ENCODE results near the gene MLXIP.

The MLXIP gene

DNA sequence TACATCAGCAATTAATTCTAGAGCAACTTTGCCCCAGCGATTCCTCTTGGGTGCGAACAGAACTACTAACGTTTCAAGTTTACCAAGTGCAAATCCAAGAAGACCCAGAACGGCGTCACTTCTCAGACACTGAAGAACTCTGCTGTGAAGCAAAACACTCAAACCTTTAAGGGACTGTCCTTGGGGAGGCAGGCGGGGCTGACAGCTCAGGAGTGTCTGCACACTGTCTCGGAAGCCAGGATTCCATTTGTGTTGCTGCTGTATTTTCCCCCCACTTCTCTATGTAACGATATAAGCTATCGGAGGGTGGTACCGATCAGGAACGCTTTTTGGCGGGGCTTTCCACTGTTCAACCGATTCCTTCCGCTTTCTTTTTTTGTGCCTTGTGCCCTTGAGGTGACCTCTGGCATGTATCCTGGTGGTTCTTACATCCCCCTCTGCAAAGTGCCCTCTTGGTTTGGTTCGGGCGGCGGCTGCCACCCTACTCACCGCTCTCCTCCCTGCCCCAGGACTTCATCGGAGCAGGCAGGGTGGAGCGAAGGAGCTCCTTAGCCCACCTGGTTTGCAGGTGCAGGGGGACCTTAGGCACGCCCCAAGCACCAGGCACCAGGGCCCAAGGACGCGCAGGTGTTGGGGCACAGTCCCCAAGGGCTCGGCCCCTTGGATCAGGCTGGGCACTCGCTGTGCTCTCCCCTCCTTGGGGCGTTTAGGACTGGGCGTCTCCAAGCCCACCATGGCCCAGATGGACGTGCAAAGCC lies 19.2 kb upstream of the MLXIP start:
- no peak for DNase-seq (ENCODE audit: low read depth, low spot score)
- H3K36me3 ChIP-seq (ENCODE audit: insufficient read depth, low read length), result peaks cover 59% of the 10 kb centered on the region
- H3K4me3 ChIP-seq, result no peak overlapping the region
- H3K27ac ChIP-seq, result peak overlapping the region; percentile 60; the same call in 1 of the 2 replicates
- H3K9ac ChIP-seq (ENCODE audit: insufficient read length), result no peak overlapping the region
- no peaks in the 10 kb centered on the region for H3K9me3 ChIP-seq (ENCODE audit: low read depth, low read length)
- no peak for TF ChIP-seq FOXP2 (optimal IDR thresholded peaks at IDR 0.05; ENCODE audit: control extremely low read depth, extremely low read length, insufficient read depth)
- no peak for TF ChIP-seq POLR2AphosphoS5 (IDR thresholded peaks at IDR 0.05; ENCODE audit: borderline replicate concordance, low read depth, low read length)
- TF ChIP-seq EZH2 (IDR thresholded peaks at IDR 0.05), result no peak

DNA sequence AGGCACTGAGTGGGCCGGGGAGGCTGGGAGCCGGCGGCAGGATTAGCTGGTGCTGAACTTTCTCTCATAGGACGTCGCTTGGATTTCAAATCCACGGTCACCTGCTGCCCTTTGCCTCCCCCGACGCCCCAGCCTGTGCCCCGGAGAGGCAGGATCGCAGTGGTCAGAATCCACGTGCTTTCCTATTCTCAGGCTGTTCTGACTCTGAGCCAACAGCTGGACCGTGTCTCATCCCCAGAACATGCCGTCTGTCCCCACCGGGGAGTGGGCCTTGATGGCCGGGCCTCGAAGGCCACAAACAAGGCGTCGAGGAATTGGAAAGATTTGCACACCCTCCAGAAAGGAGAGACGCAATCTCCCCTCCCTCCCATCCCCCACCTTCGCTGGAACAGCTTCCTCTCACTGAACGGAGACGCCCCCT lies 18.5 kb upstream of the MLXIP start:
- DNase-seq (ENCODE audit: low read depth, low spot score), result no peak
- Histone ChIP-seq H3K27ac (peak overlapping the region; percentile 67; the same call in 1 of the 2 replicates), H3K9me3 (ENCODE audit: low read depth, low read length) (no peaks in the 10 kb centered on the region), H3K9ac (ENCODE audit: insufficient read length) (no peak overlapping the region), H3K36me3 (ENCODE audit: insufficient read depth, low read length) (peaks cover 52% of the 10 kb centered on the region), H3K4me3 (no peak overlapping the region)
- TF ChIP-seq FOXP2 (optimal IDR thresholded peaks at IDR 0.05; ENCODE audit: control extremely low read depth, extremely low read length, insufficient read depth) (no peak), EZH2 (IDR thresholded peaks at IDR 0.05) (no peak), POLR2AphosphoS5 (IDR thresholded peaks at IDR 0.05; ENCODE audit: borderline replicate concordance, low read depth, low read length) (no peak)

DNA sequence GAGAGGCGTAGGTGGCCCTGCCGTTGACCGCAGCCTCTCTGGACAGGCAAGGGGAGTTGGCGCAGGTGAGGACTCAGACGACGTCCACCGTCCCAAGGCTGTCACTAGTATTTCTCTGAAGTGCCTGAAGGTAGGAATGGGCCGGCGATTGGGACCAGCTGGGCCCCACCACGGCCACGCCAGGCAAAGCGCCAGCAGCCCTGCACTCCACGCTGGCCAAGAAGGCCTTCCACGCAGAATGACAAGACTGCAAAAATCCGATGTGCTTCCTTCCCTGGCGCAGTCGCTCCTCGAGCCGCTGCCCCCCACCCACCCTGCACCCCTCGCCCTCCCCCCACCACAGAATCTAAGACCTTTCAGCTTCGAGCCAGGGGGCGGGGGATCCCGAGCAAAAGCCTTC lies 17.3 kb upstream of the MLXIP start:
- TF ChIP-seq EZH2 (IDR thresholded peaks at IDR 0.05) (no peak), FOXP2 (optimal IDR thresholded peaks at IDR 0.05; ENCODE audit: control extremely low read depth, extremely low read length, insufficient read depth) (no peak), POLR2AphosphoS5 (IDR thresholded peaks at IDR 0.05; ENCODE audit: borderline replicate concordance, low read depth, low read length) (no peak)
- Histone ChIP-seq H3K36me3 (ENCODE audit: insufficient read depth, low read length) (peaks cover 40% of the 10 kb centered on the region), H3K4me3 (no peak overlapping the region), H3K27ac (peak overlapping the region; percentile 67), H3K9ac (ENCODE audit: insufficient read length) (no peak overlapping the region), H3K9me3 (ENCODE audit: low read depth, low read length) (no peaks in the 10 kb centered on the region)
- no peak for DNase-seq (ENCODE audit: low read depth, low spot score)

DNA sequence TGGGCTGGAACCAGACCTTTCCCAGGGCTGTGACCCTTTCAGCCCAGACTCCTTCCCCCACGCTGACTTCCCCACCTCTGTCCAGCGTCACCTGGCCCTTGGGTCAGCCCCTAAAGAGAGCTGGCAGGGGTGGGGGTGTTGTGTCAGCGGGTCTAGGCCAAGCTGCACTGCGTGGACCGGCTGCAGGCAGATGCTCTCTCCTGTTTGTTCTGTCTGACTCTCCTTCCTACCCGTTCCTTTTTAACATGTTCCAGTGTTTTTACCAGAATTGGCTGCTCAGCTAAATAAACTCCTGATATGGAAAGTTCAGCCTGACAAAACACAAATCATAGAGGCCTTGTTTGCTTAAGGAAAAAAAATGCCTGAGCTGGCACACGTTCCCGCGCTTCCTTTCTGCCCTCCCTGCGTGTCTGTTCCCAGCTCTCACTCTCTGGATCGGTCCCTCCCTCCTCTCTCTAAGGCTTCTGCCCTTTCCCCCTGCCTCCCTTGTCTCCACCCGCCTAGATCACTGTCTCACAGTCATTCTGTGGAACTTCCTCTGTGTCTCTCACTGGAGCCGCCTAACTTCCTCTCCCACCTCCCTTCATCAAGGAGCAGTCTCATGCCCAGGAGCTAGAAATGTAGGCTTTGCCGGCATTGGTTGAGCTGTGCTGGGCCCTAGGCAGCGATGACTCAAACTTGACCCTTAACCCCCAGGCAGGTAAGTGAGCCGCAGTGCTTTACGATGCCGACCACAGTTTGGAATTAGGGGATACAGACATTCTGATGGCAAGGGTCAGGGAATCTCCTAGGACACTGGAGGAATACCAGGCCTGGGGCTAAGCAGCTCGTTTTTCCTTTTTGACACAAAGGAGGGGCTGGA lies 15.5 kb upstream of the MLXIP start:
- no peak for DNase-seq (ENCODE audit: low read depth, low spot score)
- peak overlapping the region; percentile 21 for H3K9ac ChIP-seq (ENCODE audit: insufficient read length)
- H3K36me3 ChIP-seq (ENCODE audit: insufficient read depth, low read length), result peaks cover 29% of the 10 kb centered on the region
- peak overlapping the region; percentile 75 for H3K27ac ChIP-seq
- no peak overlapping the region for H3K4me3 ChIP-seq
- TF ChIP-seq EZH2 (IDR thresholded peaks at IDR 0.05), result no peak
- no peak for TF ChIP-seq POLR2AphosphoS5 (IDR thresholded peaks at IDR 0.05; ENCODE audit: borderline replicate concordance, low read depth, low read length)
- TF ChIP-seq FOXP2 (optimal IDR thresholded peaks at IDR 0.05; ENCODE audit: control extremely low read depth, extremely low read length, insufficient read depth), result no peak
- no peaks in the 10 kb centered on the region for H3K9me3 ChIP-seq (ENCODE audit: low read depth, low read length)

DNA sequence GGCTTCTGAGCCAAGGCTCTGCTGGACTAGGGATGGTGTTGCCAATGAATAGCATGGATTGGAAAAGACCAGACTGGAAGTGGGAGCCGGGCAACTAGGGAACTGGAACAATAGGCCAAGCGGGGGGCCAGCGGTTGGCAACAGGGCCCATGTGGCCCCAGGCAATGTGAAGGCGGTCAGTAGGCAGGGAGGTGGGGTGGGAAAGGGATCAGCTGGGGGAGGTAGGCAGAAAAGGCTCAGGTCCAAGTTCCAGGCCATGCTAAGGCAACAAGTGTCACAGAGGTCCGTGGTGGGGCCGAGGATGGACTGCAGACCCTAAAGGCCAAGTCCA lies 14.9 kb upstream of the MLXIP start:
- Histone ChIP-seq H3K9ac (ENCODE audit: insufficient read length) (no peak overlapping the region), H3K27ac (peak overlapping the region; percentile 75), H3K4me3 (no peak overlapping the region)

DNA sequence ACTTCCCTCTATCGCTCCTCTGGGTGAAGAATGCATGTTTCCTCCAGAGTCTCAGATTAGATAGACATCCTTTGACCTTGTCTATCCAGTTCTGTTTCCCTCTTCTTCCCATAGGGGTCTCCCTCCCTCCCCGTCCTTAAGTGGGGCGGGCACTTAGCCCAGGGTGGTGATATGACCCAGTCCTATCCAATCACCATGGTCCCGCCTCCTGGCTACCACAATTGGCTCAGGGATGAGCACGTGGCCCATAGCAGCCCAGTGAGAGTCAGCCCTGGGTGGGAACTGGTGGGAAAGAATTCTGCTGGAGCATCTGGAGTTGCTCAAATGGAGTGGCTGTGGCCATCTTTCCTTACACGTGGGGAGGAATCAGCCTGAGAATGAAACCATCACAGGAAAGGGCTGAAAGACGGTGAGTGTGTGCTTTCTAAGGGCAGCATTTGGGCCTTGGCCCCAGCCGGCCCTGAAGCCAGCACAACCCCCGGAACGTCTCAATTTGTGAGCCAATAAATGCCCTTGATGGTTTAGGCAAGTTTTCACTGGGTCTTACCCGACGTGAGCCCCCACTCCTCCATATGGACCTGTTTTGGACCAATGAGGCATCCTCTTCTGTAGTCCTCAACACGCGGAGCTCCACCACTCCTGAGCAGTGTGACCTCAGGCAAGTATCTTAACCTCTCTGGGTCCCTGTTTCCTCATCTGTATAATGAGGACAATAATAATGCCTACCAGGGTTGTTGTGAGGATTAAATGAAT lies 14.4 kb upstream of the MLXIP start:
- Histone ChIP-seq H3K36me3 (ENCODE audit: insufficient read depth, low read length) (peaks cover 21% of the 10 kb centered on the region), H3K9ac (ENCODE audit: insufficient read length) (no peak overlapping the region), H3K4me3 (0 out of 2 replicates have a peak overlapping the region, but pooled peaks have one; percentile 18), H3K27ac (peak overlapping the region; percentile 75; the same call in 1 of the 2 replicates), H3K9me3 (ENCODE audit: low read depth, low read length) (no peaks in the 10 kb centered on the region)
- TF ChIP-seq POLR2AphosphoS5 (IDR thresholded peaks at IDR 0.05; ENCODE audit: borderline replicate concordance, low read depth, low read length), result no peak
- TF ChIP-seq EZH2 (IDR thresholded peaks at IDR 0.05), result no peak
- no peak for TF ChIP-seq FOXP2 (optimal IDR thresholded peaks at IDR 0.05; ENCODE audit: control extremely low read depth, extremely low read length, insufficient read depth)
- peak; percentile 45 for DNase-seq (ENCODE audit: low read depth, low spot score)

More for the DNA sequence above, 14.9 kb upstream of the MLXIP start:
- peaks cover 27% of the 10 kb centered on the region for H3K36me3 ChIP-seq (ENCODE audit: insufficient read depth, low read length)
- TF ChIP-seq EZH2 (IDR thresholded peaks at IDR 0.05) (no peak), FOXP2 (optimal IDR thresholded peaks at IDR 0.05; ENCODE audit: control extremely low read depth, extremely low read length, insufficient read depth) (no peak), POLR2AphosphoS5 (IDR thresholded peaks at IDR 0.05; ENCODE audit: borderline replicate concordance, low read depth, low read length) (no peak)
- H3K9me3 ChIP-seq (ENCODE audit: low read depth, low read length), result no peaks in the 10 kb centered on the region
- no peak for DNase-seq (ENCODE audit: low read depth, low spot score)

DNA sequence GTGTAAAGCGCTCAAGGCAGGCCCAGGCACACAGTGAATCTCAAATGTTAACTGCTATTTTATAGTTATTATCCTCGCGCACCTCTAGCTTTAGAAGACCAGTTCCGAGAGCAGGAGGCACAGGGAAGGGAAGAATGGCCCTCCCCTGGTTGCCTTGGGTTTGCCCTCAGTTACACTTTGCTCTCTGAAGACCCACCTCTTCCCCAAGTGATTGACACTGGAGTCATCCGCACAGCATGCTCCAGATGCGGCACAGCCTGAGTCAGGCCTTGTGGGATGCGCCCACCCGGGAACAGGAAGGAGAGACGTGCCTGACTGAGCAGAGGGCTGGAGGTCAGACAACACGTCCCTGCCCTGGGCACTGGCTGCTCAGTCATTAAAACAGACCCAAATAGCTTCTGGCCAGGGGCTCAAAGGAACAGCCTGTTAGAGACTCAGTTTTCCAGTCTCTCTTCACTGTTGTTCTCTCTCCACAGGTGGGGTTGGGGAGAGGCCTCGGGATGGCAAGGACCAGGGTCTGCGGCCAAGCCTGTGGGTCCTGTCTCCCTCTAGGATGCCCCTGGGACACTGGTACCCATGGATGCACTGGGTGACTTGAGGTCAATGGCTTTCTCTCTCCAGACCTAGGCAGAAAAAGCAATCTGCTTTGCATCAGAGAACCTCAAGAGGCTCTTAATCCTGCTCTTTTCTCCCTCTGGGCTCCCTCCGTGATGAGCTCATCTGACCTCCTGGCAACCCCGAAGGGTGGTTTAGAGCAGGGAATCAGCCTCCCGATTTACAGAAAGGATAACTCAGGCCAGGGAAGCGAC lies 13.6 kb upstream of the MLXIP start:
- no peak for TF ChIP-seq POLR2AphosphoS5 (IDR thresholded peaks at IDR 0.05; ENCODE audit: borderline replicate concordance, low read depth, low read length)
- Histone ChIP-seq H3K36me3 (ENCODE audit: insufficient read depth, low read length) (peaks cover 14% of the 10 kb centered on the region), H3K4me3 (0 out of 2 replicates have a peak overlapping the region, but pooled peaks have one; percentile 18), H3K27ac (peak overlapping the region; percentile 34; the same call in 1 of the 2 replicates), H3K9me3 (ENCODE audit: low read depth, low read length) (no peaks in the 10 kb centered on the region), H3K9ac (ENCODE audit: insufficient read length) (no peak overlapping the region)
- DNase-seq (ENCODE audit: low read depth, low spot score), result no peak

Measured in SK-N-MC (cell line).